Fibroblast of lung (primary cell): ENCODE measurements around the gene USH1C. TPM values are rescaled to one million over a fixed set of nuclear protein-coding genes. Genes with fewer than 3 reads are reported as not detected.

ENCODE experiments used
- DNase-seq, 2 donors: peaks; one replicate each; pipeline versions ENCODE4 v3.0.0 to v3.0.0-alpha.2; 2010; ENCODE audit warnings: low read depth in 2 of 2
- H2AFZ ChIP-seq: 2 replicates; pipeline ENCODE4 v1.5.1; 2012; ENCODE audit warnings: low read length, control low read depth, inconsistent platforms
- H3K27ac ChIP-seq: 2 replicates; pipeline ENCODE4 v1.5.1; 2011; ENCODE audit warnings: low read length, control low read depth; ENCODE audit not compliant: insufficient read depth
- H3K27me3 ChIP-seq: 2 replicates; pipeline ENCODE4 v1.5.1; 2011; ENCODE audit warnings: mild to moderate bottlenecking, low read length; ENCODE audit not compliant: control insufficient read depth, insufficient read depth
- H3K36me3 ChIP-seq: 2 replicates; pipeline ENCODE4 v1.5.1; 2011; ENCODE audit warnings: low read length; ENCODE audit not compliant: control insufficient read depth, insufficient read depth
- H3K4me1 ChIP-seq: 2 replicates; pipeline ENCODE4 v1.5.1; 2011; ENCODE audit warnings: low read length; ENCODE audit not compliant: control insufficient read depth, insufficient read depth; ENCODE audit errors: extremely low read depth
- H3K4me2 ChIP-seq: 2 replicates; pipeline ENCODE4 v1.5.1; 2011; ENCODE audit warnings: low read length, control low read depth; ENCODE audit not compliant: insufficient read depth; ENCODE audit errors: extremely low read depth
- H3K4me3 ChIP-seq, 4 experiments: fragments of 200-600 bp in 1 of 4; sonication (generic) in 1 of 4; replicated peaks in 1 of 4; 2 replicates each; pipeline ENCODE4 v1.5.1; 2011 to 2016; ENCODE audit warnings: low read length in 4 of 4, low read depth in 3 of 4, mild to moderate bottlenecking in 3 of 4, control low read depth in 2 of 4, inconsistent platforms in 1 of 4, mixed read lengths in 1 of 4; ENCODE audit not compliant: insufficient read depth in 1 of 4; ENCODE audit errors: control extremely low read depth in 1 of 4
- H3K79me2 ChIP-seq: 2 replicates; pipeline ENCODE4 v1.5.1; 2012; ENCODE audit warnings: mild to moderate bottlenecking, low read length, inconsistent platforms; ENCODE audit not compliant: control insufficient read depth, insufficient read depth
- H3K9ac ChIP-seq: 2 replicates; pipeline ENCODE4 v1.5.1; 2011; ENCODE audit warnings: mild to moderate bottlenecking, low read length, control low read depth; ENCODE audit not compliant: insufficient read depth
- H3K9me3 ChIP-seq: 2 replicates; pipeline ENCODE4 v1.5.1; 2012; ENCODE audit warnings: low read depth, low read length; ENCODE audit not compliant: control insufficient read depth, insufficient read depth
- H4K20me1 ChIP-seq: 2 replicates; pipeline ENCODE4 v1.5.1; 2011; ENCODE audit warnings: low read length; ENCODE audit not compliant: control insufficient read depth, insufficient read depth; ENCODE audit errors: extremely low read depth
- CTCF ChIP-seq, 2 donors: IDR thresholded peaks in 1 of 2; conservative IDR thresholded peaks in 1 of 2; 1 replicate in 1 of 2; 2 replicates in 1 of 2; pipeline ENCODE4 v1.5.1; 2011 to 2012; ENCODE audit warnings: low read length in 2 of 2, control low read depth in 1 of 2, inconsistent platforms in 1 of 2, low read depth in 1 of 2, mild to moderate bottlenecking in 1 of 2
- EZH2 ChIP-seq: IDR thresholded peaks from 2 replicates; pipeline ENCODE4 v1.5.1; 2012; ENCODE audit warnings: low read length, control low read depth, mild to moderate bottlenecking; ENCODE audit errors: missing control alignments
- polyA plus RNA-seq, 2 donors: library from polyadenylated mRNA; depleted of rRNA in 1 of 2; stranded (reverse) in 1 of 2; unstranded in 1 of 2; fragments of >200 nt; gene quantifications; 2 replicates each; pipeline ENCODE4 v1.2.1, GENCODE V29; 2011 to 2012; ENCODE audit warnings: missing spikeins in 1 of 2
- total RNA-seq: library from RNA; depleted of rRNA; stranded (reverse); fragments of >200 nt; gene quantifications from 2 replicates; pipeline ENCODE4 v1.2.1, GENCODE V29; 2014

USH1C gene
- total and polyA plus RNA-seq, 2 donors (not counting 1 experiment from before 2014, with no cell fraction given) = not detected

GRCh38 chr11:17564687-17565042, 20.4 kb upstream of the USH1C start:
- no peak for DNase-seq
- H4K20me1 ChIP-seq = no peaks in the 10 kb centered on the region
- H2AFZ ChIP-seq = no peak overlapping the region
- no peaks in the 10 kb centered on the region for H3K9me3 ChIP-seq
- no peak overlapping the region for H3K4me2 ChIP-seq
- no peaks in the 10 kb centered on the region for H3K4me1 ChIP-seq
- H3K36me3 ChIP-seq = no peaks in the 10 kb centered on the region
- H3K4me3 ChIP-seq = no peak overlapping the region
- no peak overlapping the region for H3K27ac ChIP-seq
- no peaks in the 10 kb centered on the region for H3K27me3 ChIP-seq
- TF ChIP-seq EZH2 (no peak), CTCF (conservative IDR thresholded peaks at IDR 0.05 in 1 of 2, IDR thresholded peaks at IDR 0.05 in 1 of 2; ENCODE audit: low read depth in 1 of 2, low read length in 2 of 2) (peak in 1 of 2 donors; percentile 19)
- no peaks in the 10 kb centered on the region for H3K79me2 ChIP-seq
- no peak overlapping the region for H3K9ac ChIP-seq

GRCh38 chr11:17563961-17564686, 19.9 kb upstream of the USH1C start:
- DNase-seq = no peak
- no peak for TF ChIP-seq CTCF (conservative IDR thresholded peaks at IDR 0.05 in 1 of 2, IDR thresholded peaks at IDR 0.05 in 1 of 2; ENCODE audit: low read depth in 1 of 2, low read length in 2 of 2)
- TF ChIP-seq EZH2 = no peak
- no peaks in the 10 kb centered on the region for H4K20me1 ChIP-seq
- no peaks in the 10 kb centered on the region for H3K79me2 ChIP-seq
- no peak overlapping the region for H3K4me3 ChIP-seq
- no peak overlapping the region for H3K9ac ChIP-seq
- no peaks in the 10 kb centered on the region for H3K4me1 ChIP-seq
- no peaks in the 10 kb centered on the region for H3K9me3 ChIP-seq
- no peak overlapping the region for H3K4me2 ChIP-seq
- H3K27me3 ChIP-seq = no peaks in the 10 kb centered on the region
- H2AFZ ChIP-seq = no peak overlapping the region
- no peak overlapping the region for H3K27ac ChIP-seq
- no peaks in the 10 kb centered on the region for H3K36me3 ChIP-seq

- no peaks in the 10 kb centered on the region for H3K79me2 ChIP-seq
- H3K9me3 ChIP-seq = no peaks in the 10 kb centered on the region
- no peak overlapping the region for H3K9ac ChIP-seq
- no peak overlapping the region for H3K4me2 ChIP-seq
- no peaks in the 10 kb centered on the region for H3K4me1 ChIP-seq
- H3K4me3 ChIP-seq = no peak overlapping the region
- no peaks in the 10 kb centered on the region for H4K20me1 ChIP-seq
- no peak overlapping the region for H3K27ac ChIP-seq
- no peak for DNase-seq
- H3K36me3 ChIP-seq = no peaks in the 10 kb centered on the region
- H2AFZ ChIP-seq = no peak overlapping the region
- TF ChIP-seq CTCF (conservative IDR thresholded peaks at IDR 0.05 in 1 of 2, IDR thresholded peaks at IDR 0.05 in 1 of 2; ENCODE audit: low read depth in 1 of 2, low read length in 2 of 2) (no peak), EZH2 (no peak)
- no peaks in the 10 kb centered on the region for H3K27me3 ChIP-seq
Observed at GRCh38 chr11:17563231-17563646, 19.0 kb upstream of the USH1C start.
